Sciatic nerve (tissue), 2 donors: Measurements from ENCODE around the gene SUV39H2. TPM values are rescaled to one million over a fixed set of nuclear protein-coding genes. Genes with fewer than 3 reads are reported as not detected.
"Not testable (repeated sequence)": the region's sequence is repeated elsewhere in the genome, so short reads cannot be mapped to it uniquely, and the experiment has no call there.

Experiments
- ATAC-seq: fragments of 200-7000 bp; cut with Tn5 transposase; one replicate; pipeline ENCODE4 v1.9.1; 2020; ENCODE audit warnings: mild to moderate bottlenecking, moderate library complexity
- DNase-seq: peaks from one replicate; pipeline ENCODE4 v3.0.0-alpha.2; 2020; ENCODE audit warnings: low spot score
- intact Hi-C: fragments of 100-400 bp; cut with DNase I; formaldehyde crosslinking; loops from one replicate; pipeline ENCODE4 v1.14.2; 2022
- total RNA-seq: library from RNA; stranded (reverse); fragmentation: NEBNext Ultra II Directional; extraction: Animal tissue kit (Norgen Biotek cat#: 25700); gene quantifications from one replicate; pipeline ENCODE4 v1.2.1, GENCODE V29; 2021
- donor health status: DM: no; HTN: no; CAD: no.
- donor health status: DM: no; HTN: no; CAD: no.

SUV39H2 gene
- total RNA-seq, 1 donor from 2014 or later, result 4.8 TPM

DNA sequence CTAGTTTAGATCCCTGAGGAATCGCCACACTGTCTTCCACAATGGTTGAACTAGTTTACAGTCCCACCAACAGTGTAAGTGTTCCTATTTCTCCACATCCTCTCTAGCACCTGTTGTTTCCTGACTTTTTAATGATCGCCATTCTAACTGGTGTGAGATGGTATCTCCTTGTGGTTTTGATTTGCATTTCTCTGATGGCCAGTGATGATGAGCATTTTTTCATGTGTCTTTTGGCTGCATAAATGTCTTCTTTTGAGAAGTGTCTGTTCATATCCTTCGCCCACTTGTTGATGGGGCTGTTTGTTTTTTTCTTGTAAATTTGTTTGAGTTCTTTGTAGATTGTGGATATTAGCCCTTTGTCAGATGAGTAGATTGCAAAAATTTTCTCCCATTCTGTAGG is 13.8 kb upstream of the SUV39H2 start:
- ATAC-seq, intact Hi-C loops, DNase-seq: not testable (repeated sequence)

DNA sequence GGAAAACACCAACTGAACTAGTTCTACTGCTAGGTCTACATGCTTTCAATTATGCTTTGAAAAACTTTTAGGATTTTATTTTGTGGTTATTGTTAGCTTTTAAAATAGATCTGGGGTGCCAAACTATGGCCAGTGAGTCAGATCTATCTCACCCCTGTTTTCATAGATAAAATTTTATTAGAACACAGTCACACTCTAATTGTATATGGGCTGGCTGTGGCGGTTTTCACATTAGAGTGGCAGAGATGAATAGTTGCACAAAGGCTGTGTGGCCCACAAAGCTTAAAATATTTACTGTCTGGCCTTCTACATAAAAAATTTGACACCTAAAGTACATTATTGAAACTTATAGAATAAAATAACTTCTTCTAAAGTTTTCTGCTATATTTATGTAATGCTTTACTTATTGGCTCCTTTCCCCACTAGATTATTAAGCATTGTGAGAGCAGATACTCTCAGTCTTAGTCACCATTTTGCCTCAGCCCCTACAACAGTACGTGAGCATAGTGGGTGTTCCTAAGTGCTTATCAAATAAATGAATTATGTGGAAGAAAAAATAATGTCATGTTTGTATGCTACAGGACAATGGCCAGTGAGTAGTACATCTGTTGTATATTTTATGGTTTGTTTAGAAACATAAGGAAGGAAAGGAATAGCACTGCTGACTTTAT is 5.4 kb upstream of the SUV39H2 start:
- no peak for ATAC-seq
- intact Hi-C loops, result no loop called here

DNA sequence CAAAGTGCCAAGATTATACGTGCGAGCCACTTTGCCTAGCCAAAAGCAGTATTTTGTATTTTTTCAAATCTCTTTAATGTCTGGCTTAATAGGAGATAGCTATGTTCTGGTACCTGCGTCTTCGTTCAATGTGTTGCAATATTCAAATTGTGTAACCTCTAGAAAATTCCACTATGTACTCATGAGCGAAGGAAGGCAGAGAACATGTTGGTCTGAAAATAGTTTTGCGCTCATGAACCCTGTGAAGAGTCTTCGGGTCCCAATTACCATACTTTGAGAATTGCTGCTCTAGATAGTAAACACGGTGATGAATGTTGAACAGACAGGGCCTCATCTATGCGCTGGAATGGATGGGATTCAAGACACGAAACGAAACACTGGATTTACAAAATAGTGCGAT is 2.7 kb upstream of the SUV39H2 start:
- intact Hi-C loops, result no loop called here
- DNase-seq, result no peak
- ATAC-seq, result no peak

More for the DNA sequence above, 5.4 kb upstream of the SUV39H2 start:
- no peak for DNase-seq

DNA sequence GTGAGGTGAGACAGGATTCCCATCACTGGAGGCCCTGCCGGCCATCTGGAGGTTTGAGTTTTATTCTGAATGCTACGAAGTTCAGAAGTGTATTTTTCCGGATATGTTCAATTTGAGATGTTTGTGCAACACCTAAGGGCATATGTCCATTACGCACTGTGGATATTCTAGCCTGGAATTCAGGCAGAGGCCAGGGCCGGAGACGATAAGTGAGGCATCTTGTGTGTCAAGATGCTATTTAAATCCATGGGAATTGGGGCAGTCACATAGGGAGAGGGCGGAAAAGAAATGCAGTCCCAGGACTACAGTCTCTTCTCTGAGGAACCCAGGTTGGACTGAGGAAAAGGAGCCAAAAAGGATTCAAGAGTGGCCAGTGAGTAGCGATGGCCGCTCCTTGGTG is 1.9 kb upstream of the SUV39H2 start:
- ATAC-seq (no peak), DNase-seq (no peak)
- intact Hi-C loops, result no loop called here

DNA sequence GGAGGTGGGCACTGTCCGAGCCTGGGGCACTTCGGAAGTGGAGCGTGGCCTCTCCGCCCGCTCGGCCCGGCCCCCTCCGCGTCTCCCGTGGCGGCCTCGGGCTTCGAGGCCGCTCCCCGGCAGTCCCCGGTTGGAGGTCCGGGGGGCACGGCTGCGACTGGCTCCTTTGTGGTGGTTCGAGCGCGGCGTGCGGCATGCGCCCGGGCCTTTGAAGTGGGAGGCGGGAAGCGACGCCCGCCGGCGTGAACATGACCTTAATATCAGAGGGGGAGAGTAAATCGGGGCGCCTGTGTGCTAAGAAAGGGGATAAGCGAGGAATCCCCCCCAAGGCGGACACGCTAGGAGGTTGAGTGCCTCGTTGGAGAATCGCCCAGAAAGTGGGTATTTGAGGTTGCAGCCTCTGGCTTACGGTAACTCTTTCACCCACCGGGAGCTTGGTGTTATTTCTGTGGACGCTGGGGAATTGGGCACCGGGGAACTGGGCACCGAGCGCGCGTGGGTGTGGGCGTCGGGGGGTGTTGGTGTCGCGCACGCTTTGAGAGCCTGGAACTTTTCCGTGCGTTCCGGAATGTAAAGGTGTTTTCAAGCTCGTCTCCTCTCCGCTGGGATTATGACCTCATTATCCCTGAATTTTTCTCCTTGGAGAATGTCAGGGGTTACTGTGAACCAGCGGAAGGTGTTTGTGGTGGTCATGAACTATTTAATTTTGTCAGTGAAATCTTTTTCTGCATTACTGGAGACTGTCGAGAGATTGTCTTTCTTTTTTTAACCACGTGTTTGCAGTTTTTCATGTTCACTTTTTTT is 660 bp downstream of the SUV39H2 start:
- intact Hi-C loops, result no loop called here
- ATAC-seq (no peak), DNase-seq (peak; percentile 61)

DNA sequence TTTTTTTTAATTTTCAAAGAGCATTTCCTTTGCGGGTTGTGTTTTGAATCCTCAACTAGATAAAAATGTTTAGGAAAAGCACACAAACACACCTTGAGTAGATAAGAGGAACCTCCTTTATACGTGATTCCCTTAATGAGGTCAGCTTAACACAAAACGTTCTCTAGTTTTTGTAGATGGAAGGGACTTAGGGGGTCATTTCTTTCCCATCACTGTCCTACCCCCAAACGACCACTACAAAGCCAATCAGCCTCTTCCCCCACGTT is 1.2 kb downstream of the SUV39H2 start:
- DNase-seq (no peak), ATAC-seq (no peak)
- intact Hi-C loops, result no loop called here

DNA sequence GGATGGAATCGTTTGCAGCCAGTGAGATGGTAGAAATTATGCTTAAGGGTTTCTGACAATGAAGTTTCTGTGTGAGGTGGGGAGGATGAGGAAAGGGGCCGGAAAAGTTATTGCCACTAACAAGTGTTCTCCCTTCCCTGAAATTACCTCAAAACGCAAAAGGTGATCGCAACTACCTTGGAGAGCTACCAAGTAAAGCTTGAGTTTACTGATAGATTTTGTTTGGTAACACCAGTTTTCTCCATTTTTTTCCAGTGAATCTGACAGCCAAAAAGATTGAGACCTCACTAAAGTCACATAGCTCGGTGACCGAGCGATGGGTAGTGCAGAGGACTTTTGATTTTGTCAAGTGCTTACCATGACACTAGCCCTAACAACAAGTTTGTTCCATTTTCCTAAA is 1.6 kb downstream of the SUV39H2 start:
- no peak for DNase-seq
- ATAC-seq, result no peak
- intact Hi-C loops, result no loop called here

DNA sequence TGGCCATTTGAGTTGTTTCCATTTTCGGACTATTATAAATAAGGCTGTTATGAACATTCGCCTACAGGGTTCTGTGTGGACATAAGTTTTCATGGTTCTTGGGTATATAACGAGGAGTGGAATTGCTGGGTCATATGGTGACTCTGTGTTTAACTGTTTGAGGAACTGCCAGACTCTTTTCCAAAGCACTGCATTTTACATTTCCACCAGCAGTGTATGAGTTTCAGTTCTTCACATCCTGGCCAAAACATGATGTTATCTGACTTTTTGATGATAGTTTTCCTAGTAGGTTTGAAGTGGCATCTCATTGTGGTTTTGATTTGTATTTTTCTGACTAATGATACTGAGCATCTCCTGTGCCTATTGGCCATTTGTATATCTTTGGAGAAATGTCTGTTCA is 5.4 kb downstream of the SUV39H2 start:
- no peak for DNase-seq
- intact Hi-C loops, result no loop called here
- ATAC-seq, result no peak

DNA sequence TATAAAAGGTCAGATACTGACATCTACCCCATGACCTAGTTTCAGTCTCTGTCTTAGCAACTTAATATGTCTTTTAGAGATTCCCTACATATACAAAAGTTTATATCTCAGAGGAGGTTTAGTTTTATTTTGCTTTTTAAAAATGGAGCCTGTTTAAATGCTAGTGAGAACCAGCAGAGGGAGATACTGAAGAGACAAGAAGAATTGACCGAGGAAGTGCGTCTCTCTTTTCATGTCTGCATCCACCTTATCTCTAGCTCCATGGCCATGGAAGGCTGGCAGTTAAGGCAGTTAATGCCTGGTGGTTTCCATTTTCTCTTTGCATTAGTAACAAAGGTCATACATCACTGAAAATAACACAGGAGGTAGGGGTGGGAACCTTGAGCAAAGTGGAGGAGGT is 10.7 kb downstream of the SUV39H2 start:
- intact Hi-C loops, result no loop called here
- DNase-seq (no peak), ATAC-seq (no peak)

DNA sequence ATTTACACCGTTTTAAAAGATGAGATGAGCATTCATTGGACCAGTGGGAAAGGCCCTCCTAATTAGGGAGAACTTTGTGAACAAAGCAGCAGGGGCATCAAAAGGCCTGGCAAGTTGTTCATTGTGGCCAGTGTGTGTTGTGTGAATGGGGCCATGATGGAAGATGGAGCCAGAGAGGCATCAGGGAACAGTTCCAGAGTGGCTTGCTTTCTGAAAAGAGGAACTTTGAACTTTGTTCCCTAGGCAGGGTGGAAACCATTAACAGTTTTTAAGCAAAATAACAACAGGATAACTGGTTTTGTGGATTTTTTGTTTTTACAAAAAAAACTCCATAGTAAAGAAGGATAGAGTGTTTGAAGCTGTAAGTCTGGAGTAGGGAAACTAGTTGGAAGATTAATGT is 12.5 kb downstream of the SUV39H2 start:
- ATAC-seq (no peak), DNase-seq (no peak)
- intact Hi-C loops, result no loop called here

DNA sequence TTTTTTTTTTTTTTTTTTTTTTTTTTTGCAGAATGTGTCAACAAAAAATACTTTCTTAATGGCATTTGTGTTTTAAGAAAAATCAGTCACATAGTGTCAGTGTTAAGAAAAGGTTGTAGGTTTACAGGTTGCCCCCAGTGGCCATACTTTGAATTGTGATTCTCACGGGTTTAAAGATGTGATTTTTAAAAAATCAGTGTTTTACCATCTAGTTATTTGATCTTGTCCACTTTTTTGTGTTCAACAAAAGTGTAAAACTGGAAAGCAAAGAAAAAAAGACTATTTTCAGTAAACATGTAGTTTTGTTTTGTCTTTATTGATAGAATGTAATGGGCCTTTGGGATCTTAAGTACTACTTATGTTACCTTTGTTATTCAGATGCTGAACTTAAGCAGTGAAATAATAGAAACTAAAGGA is 25.7 kb downstream of the SUV39H2 start:
- intact Hi-C loops, result no loop called here
- DNase-seq, result no peak
- ATAC-seq, result no peak

DNA sequence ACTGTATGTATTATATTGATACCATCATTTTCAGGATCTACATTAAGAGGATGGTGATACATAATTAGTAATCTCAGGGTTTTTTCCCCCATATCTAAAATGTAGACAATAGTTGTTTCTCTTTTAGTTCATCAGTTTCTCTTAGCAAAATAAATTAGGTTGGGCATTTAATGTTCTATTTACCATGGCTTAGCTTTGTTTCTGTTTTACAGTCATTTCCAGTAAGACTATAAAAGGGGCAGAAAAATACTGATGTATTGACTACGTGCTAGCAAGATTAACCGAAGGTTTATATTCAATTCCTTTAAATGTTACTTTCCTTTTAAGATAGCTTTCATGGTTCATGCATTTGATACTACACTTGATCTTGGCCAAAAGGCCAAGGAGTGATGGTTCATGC is 26.2 kb downstream of the SUV39H2 start:
- intact Hi-C loops, result no loop called here
- no peak for ATAC-seq
- no peak for DNase-seq

DNA sequence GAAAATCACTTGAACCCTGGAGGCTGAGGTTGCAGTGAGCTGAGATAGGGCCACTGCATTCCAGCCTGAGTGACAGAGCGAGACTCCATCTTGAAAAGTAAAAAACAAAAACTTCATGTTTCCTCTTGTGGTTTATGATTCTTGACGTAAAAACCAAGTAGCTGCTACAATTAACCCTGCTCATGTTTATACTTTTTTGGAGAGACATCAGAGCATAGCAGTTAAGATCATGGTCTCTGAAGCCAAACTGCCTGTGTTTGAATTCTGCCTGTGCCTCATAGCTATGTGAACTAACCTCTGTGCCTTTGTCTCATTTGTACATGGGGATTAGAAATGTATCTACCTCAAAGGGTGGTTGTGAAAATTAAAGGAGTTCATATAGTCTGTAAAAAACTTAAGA is 27.2 kb downstream of the SUV39H2 start:
- ATAC-seq, result no peak

DNA sequence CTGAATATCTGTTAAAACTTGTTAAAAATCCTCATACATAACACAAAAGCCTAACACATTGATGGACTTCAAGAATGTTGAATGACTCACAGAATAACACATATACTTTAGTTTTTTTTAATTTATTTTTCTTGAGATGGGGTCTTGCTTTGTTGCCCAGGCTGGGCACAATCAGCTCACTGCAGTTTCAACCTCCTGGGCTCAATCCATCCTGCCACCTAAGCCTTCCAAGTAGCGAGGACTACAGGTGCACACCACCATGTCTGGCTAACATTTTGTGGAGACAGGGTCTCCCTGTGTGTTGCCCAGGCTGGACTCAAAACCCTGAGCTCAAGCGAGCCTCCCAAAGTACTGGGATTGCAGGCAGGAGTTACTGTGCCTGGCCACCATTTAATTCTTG is 28.1 kb downstream of the SUV39H2 start:
- intact Hi-C loops, result no loop called here
- DNase-seq (no peak), ATAC-seq (no peak)

More for the DNA sequence above, 27.2 kb downstream of the SUV39H2 start:
- DNase-seq, result no peak
- intact Hi-C loops, result no loop called here

DNA sequence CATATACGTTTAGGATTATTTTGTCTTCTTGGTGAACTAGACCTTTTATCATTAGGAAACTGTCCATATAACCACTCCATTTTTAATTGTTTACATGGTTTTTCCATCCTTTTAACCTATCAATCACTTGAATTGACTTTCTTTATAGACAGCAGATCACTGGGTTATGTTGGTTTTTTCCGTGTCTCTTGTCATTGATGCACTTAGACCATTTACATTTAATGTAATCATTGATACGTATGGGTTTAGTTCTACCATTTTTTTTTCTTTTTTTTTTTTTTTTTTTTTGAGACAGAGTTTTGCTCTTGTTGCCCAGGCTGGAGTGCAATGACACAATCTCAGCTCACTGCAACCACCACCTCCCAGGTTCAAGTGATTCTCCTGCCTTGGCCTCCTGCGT is 28.9 kb downstream of the SUV39H2 start:
- ATAC-seq, intact Hi-C loops, DNase-seq: not testable (repeated sequence)

DNA sequence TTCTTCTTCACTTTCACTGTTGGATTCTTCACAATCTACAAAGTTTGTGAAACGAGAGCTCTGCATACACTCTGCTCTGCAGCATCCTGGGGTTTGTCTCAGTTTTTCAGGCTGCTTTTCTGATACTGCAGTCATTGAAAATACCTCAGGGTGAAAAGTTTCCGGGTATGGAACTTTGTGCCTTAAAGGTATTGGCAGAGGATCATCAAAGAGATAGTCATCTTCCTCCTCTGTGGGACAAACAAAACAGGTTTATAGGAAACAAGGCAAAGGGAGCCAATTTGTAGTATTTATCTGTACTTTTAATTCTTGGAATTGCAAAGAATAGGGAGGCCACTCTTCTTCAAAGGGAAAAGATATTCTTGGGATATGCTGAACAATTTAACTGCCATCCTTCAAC is 30.4 kb downstream of the SUV39H2 start:
- DNase-seq (no peak), ATAC-seq (no peak)
- intact Hi-C loops, result no loop called here

DNA sequence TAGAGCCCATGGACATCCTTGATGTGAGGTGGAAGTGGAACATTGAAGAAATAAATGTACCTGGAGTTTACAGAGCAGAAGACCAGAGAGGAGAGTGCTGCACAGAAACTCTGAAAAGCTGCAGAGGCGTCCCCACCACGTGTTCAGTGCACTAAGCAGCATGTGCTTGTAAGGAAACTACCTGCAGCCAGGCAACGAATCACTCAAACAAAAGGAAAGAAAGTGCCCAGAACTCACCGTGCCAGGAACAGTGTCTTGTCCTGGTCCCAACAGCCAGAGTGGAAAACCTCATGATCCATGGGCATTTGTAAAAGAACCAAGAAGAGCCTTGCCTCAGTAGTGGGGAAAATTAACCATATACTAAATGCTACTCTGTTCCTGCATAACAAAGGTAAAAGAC is 32.3 kb downstream of the SUV39H2 start:
- ATAC-seq, result no peak
- DNase-seq, result no peak
- intact Hi-C loops, result no loop called here

DNA sequence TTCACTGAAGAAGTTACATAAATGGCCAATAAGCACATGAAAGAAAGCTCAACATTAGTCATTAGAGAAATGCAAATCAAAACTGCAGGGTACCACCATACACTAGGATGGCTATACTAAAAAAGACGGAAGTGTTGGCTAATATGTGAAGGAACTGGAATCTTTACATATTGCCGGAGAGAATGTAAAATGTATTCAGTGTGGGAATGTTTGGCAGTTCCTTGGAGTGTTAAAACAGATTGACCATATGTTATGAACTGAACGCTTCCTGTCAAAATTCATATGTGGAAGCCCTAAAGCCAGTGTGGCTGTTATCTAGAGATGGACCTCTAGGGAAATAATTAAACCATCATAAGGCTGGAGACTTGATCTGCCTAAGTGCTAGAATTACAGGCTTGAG is 33.1 kb downstream of the SUV39H2 start:
- ATAC-seq (no peak), DNase-seq (no peak)
- intact Hi-C loops, result no loop called here

DNA sequence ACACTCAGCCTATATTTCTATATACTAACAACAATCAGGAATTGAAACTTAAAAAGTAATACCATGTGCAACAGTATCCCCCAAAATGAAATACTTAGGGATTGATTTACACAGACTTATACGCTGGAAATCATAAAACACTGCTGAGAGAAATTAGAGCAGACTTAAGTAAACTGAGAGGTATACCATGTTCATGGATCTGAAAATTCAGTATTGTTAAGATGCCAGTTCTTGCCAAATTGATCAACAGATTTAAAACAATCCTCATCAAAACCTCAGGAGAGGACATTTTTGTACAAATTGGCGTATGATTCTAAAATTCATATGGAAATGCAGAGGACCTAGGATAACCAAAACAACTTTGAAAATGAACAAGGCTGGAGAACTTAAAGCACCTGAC is 37.9 kb downstream of the SUV39H2 start:
- DNase-seq, result no peak
- intact Hi-C loops, result no loop called here
- no peak for ATAC-seq

DNA sequence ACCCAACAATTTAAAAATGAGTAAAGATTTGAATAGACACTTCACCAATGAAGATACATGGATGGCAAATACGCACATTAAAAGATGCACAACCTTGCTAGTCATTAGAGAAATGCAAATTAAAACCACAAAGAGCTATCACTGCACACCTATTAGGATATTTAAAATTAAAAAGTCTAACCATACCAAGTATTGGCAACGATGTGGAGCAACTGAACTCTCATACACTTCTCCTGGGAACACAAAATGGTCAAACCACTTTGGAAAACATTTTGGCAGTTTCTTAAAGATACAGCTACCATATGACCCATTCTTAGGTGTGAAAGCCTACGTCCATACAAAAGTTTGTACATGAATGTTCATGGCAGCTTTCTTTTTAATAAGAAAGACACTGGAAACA is 39.2 kb downstream of the SUV39H2 start:
- no peak for ATAC-seq
- intact Hi-C loops, result no loop called here
- DNase-seq, result no peak

DNA sequence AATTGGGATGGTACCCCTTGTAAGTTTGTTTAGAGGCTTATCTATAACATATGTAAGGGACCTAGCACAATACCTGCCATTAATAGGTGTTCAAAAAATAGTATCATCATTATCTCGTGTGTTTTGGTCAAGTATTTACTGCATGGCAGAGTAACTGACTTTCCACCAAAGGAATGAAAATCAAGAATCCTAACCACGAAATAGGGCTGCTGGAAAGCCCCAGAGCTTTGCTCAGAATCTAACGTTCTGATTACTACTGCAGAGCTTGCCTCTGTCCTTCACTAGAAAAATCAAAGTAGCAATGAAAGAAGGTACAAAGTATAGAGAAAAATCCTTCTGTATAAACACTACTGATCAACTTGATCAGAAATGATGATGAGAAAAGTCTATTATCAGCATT is 40.3 kb downstream of the SUV39H2 start:
- DNase-seq (no peak), ATAC-seq (no peak)
- intact Hi-C loops, result no loop called here
